NT2/D1 (cell line): Measurements from ENCODE around the gene BHLHE41.

Experiments
- YY1 ChIP-seq: IDR thresholded peaks from 2 replicates; pipeline ENCODE4 v1.6.1; 2011; ENCODE audit not compliant: insufficient read length, insufficient read depth
- ZNF274 ChIP-seq: IDR thresholded peaks from 2 replicates; pipeline ENCODE4 v1.6.1; 2011; ENCODE audit warnings: mild to moderate bottlenecking, low read depth, low read length

DNA sequence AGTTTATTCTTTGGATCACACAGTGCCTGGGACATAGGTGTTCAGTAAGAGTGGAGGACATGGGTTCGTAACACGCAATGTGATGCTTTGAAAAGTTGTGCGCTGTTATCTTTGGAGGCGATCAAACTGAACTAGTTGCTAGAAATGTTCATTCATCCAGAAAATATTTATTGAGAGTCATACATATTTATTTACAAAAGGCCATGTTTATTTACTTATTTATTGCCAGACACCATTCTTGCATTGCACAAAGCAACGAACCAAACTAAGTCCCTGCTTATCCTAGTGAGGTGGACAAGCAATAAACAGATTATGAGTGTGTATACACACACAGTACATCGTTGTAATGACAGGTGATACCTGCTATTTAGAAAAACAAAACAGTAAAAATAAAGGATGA is 12.6 kb downstream of the BHLHE41 start:
- no peak for TF ChIP-seq ZNF274
- no peak for TF ChIP-seq YY1
